K562 (cell line): ENCODE measurements around the gene SLC4A2. TPM values are rescaled to one million over a fixed set of nuclear protein-coding genes. Genes with fewer than 3 reads are reported as not detected.
A peak's percentile ranks its signal among the peaks of the same experiment; 100 is the strongest.
"Not testable (repeated sequence)": the region's sequence is repeated elsewhere in the genome, so short reads cannot be mapped to it uniquely, and the experiment has no call there.

Source experiments
- C11orf30 ChIP-seq: fragments of 450-650 bp; IDR thresholded peaks from 2 replicates; pipeline ENCODE4 v1.6.1; 2016; ENCODE audit warnings: low read depth, mild to moderate bottlenecking
- CEBPG ChIP-seq, 3 experiments: fragments of 200-800 bp in 1 of 3; sonication (Bioruptor generic) in 1 of 3; sonication (generic) in 1 of 3; formaldehyde crosslinking in 1 of 3; IDR thresholded peaks in 2 of 3; conservative IDR thresholded peaks in 1 of 3; 2 replicates each; pipeline versions ENCODE4 v1.6.1 to v1.8.0; 2016 to 2022; ENCODE audit warnings: missing compliant biosample characterization in 2 of 3, missing genetic modification characterization in 2 of 3, mild to moderate bottlenecking in 1 of 3, missing genetic modification reagents in 1 of 3
- CREM ChIP-seq: IDR thresholded peaks from 2 replicates; pipeline ENCODE4 v1.6.1; 2014; ENCODE audit warnings: antibody characterized with exemption, low read depth
- NFE2 ChIP-seq: IDR thresholded peaks from 2 replicates; pipeline ENCODE4 v1.6.1; 2014; ENCODE audit warnings: antibody characterized with exemption, low read depth
- OTX1 ChIP-seq: fragments of 450-650 bp; formaldehyde crosslinking; IDR thresholded peaks from 2 replicates; pipeline ENCODE4 v1.4.0; 2022; ENCODE audit warnings: mild to moderate bottlenecking
- TFE3 ChIP-seq: fragments of 450-650 bp; formaldehyde crosslinking; IDR thresholded peaks from 2 replicates; pipeline ENCODE4 v1.4.0; 2020; ENCODE audit warnings: mild to moderate bottlenecking, mixed read lengths
- ZBTB11 ChIP-seq, 3 experiments: fragments of 200-800 bp in 1 of 3; fragments of 250-450 bp in 1 of 3; fragments of 450-650 bp in 1 of 3; sonication (Bioruptor Pico) in 1 of 3; sonication (Bioruptor generic) in 1 of 3; formaldehyde crosslinking in 1 of 3; IDR thresholded peaks; 2 replicates each; pipeline versions ENCODE4 v1.6.1 to v1.8.0; 2016 to 2022; ENCODE audit warnings: mild to moderate bottlenecking in 2 of 3, missing genetic modification characterization in 2 of 3, missing compliant biosample characterization in 1 of 3, moderate library complexity in 1 of 3
- ZNF76 ChIP-seq: fragments of 250-450 bp; sonication (Bioruptor Pico); IDR thresholded peaks from 2 replicates; pipeline ENCODE4 v1.4.0; 2020; ENCODE audit warnings: mild to moderate bottlenecking, moderate library complexity, borderline replicate concordance
- polyA plus RNA-seq, 8 experiments: library from polyadenylated mRNA; depleted of rRNA in 4 of 8; stranded (reverse) in 5 of 8; unstranded in 3 of 8; fragments of >200 nt; fragmentation: Nextera tagmentation in 2 of 8; fragmentation: Illumina TruSeq in 1 of 8; extraction: Ambion mirVana in 2 of 8; extraction: Trizol in 1 of 8; gene quantifications; 2 replicates each; pipeline versions ENCODE4 v1.2.1 to v1.2.3, GENCODE V29; 2011 to 2014; ENCODE audit warnings: inconsistent platforms in 1 of 8, missing spikeins in 1 of 8
- total RNA-seq, 7 experiments: library from RNA; depleted of rRNA in 6 of 7; stranded (reverse); fragments of >200 nt in 6 of 7; fragmentation: Illumina TruSeq in 2 of 7; extraction: Trizol in 2 of 7; gene quantifications; 2 replicates each; pipeline versions ENCODE4 v1.2.1 to v1.2.3, GENCODE V29; 2011 to 2021; ENCODE audit warnings: low replicate concordance in 1 of 7
- TF ChIP-seq, protein P1 (sequence below): fragments of 250-450 bp; sonication (Bioruptor Pico); IDR thresholded peaks from 2 replicates; pipeline ENCODE4 v1.4.0; 2020; ENCODE audit warnings: mild to moderate bottlenecking, moderate library complexity
- TF ChIP-seq, protein P2 (sequence below), 2 experiments: fragments of 200-800 bp in 1 of 2; sonication (Bioruptor generic) in 1 of 2; sonication (generic) in 1 of 2; formaldehyde crosslinking in 1 of 2; IDR thresholded peaks in 1 of 2; conservative IDR thresholded peaks in 1 of 2; 2 replicates each; pipeline versions ENCODE4 v1.5.0 to v1.6.1; 2016 to 2020; ENCODE audit warnings: missing compliant biosample characterization in 1 of 2, missing genetic modification characterization in 1 of 2, missing genetic modification reagents in 1 of 2
- TF ChIP-seq, protein P3 (sequence below): fragments of 450-650 bp; formaldehyde crosslinking; IDR thresholded peaks from 2 replicates; pipeline ENCODE4 v1.4.0; 2020; ENCODE audit warnings: mild to moderate bottlenecking, moderate library complexity

SLC4A2 gene
- total and polyA plus RNA-seq, 9 of the 15 experiments (the other 6 are each of a cell fraction or from before 2014, with no cell fraction given): 11.4 to 375 (median 130) TPM

GRCh38 chr7:151026771-151027727 lies 32.3 kb upstream of the SLC4A2 start (continued):
- TF ChIP-seq, protein P1, sequence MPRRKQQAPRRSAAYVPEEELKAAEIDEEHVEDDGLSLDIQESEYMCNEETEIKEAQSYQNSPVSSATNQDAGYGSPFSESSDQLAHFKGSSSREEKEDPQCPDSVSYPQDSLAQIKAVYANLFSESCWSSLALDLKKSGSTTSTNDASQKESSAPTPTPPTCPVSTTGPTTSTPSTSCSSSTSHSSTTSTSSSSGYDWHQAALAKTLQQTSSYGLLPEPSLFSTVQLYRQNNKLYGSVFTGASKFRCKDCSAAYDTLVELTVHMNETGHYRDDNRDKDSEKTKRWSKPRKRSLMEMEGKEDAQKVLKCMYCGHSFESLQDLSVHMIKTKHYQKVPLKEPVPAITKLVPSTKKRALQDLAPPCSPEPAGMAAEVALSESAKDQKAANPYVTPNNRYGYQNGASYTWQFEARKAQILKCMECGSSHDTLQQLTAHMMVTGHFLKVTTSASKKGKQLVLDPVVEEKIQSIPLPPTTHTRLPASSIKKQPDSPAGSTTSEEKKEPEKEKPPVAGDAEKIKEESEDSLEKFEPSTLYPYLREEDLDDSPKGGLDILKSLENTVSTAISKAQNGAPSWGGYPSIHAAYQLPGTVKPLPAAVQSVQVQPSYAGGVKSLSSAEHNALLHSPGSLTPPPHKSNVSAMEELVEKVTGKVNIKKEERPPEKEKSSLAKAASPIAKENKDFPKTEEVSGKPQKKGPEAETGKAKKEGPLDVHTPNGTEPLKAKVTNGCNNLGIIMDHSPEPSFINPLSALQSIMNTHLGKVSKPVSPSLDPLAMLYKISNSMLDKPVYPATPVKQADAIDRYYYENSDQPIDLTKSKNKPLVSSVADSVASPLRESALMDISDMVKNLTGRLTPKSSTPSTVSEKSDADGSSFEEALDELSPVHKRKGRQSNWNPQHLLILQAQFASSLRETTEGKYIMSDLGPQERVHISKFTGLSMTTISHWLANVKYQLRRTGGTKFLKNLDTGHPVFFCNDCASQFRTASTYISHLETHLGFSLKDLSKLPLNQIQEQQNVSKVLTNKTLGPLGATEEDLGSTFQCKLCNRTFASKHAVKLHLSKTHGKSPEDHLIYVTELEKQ (CRISPR knock-in tag): peak; percentile 87
- peak; percentile 22; the same call in 1 of the 2 replicates for TF ChIP-seq C11orf30
- peak; percentile 33 for TF ChIP-seq CREM
- TF ChIP-seq, protein P2, sequence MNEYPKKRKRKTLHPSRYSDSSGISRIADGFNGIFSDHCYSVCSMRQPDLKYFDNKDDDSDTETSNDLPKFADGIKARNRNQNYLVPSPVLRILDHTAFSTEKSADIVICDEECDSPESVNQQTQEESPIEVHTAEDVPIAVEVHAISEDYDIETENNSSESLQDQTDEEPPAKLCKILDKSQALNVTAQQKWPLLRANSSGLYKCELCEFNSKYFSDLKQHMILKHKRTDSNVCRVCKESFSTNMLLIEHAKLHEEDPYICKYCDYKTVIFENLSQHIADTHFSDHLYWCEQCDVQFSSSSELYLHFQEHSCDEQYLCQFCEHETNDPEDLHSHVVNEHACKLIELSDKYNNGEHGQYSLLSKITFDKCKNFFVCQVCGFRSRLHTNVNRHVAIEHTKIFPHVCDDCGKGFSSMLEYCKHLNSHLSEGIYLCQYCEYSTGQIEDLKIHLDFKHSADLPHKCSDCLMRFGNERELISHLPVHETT (CRISPR knock-in tag; conservative IDR thresholded peaks at IDR 0.05 in 1 of 2, IDR thresholded peaks at IDR 0.05 in 1 of 2): peak in 1 of 2 experiments; percentile 95; a peak in 2 of 4 replicates
- 0 out of 2 replicates have a peak, but pooled peaks have one; percentile 75 for TF ChIP-seq OTX1 (CRISPR knock-in tag)
- TF ChIP-seq NFE2: peak; percentile 25; the same call in 1 of the 2 replicates
- TF ChIP-seq, protein P3, sequence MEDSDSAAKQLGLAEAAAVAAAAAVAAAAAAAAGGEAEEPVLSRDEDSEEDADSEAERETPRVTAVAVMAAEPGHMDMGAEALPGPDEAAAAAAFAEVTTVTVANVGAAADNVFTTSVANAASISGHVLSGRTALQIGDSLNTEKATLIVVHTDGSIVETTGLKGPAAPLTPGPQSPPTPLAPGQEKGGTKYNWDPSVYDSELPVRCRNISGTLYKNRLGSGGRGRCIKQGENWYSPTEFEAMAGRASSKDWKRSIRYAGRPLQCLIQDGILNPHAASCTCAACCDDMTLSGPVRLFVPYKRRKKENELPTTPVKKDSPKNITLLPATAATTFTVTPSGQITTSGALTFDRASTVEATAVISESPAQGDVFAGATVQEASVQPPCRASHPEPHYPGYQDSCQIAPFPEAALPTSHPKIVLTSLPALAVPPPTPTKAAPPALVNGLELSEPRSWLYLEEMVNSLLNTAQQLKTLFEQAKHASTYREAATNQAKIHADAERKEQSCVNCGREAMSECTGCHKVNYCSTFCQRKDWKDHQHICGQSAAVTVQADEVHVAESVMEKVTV (CRISPR knock-in tag): 0 out of 2 replicates have a peak, but pooled peaks have one; percentile 47
- TF ChIP-seq TFE3 (CRISPR knock-in tag): peak; percentile 72
- peak; percentile 13; the same call in 1 of the 2 replicates for TF ChIP-seq CEBPG (CRISPR knock-in tag; IDR thresholded peaks at IDR 0.05)
- not testable (repeated sequence) for TF ChIP-seq CEBPG (tag; conservative IDR thresholded peaks at IDR 0.05 in 1 of 2, IDR thresholded peaks at IDR 0.05 in 1 of 2)
- peak; percentile 96 for TF ChIP-seq ZNF76 (CRISPR knock-in tag)
- peak in 1 of 3 experiments; percentile 81; a peak in 2 of 6 replicates for TF ChIP-seq ZBTB11 (CRISPR knock-in tag; IDR thresholded peaks at IDR 0.05)
